ENCODE data around the gene IFITM2. TPM values are rescaled to one million over a fixed set of nuclear protein-coding genes. Genes with fewer than 3 reads are reported as not detected.

IFITM2 gene
- total and polyA plus RNA-seq, 2 of the 13 experiments (the other 11 are each of a cell fraction or from before 2014, with no cell fraction given) = 13.8 to 267 TPM

GRCh38 chr11:353179-353873, 45.7 kb downstream of the IFITM2 start (continued):
- TF ChIP-seq CBX5 (CRISPR knock-in tag; IDR thresholded peaks at IDR 0.05; ENCODE audit: borderline replicate concordance) (peak; percentile 60; the same call in 1 of the 2 replicates), MAFF (IDR thresholded peaks at IDR 0.05; ENCODE audit: low read depth, low read length) (0 out of 2 replicates have a peak, but pooled peaks have one; percentile 3), ZNF747 (CRISPR knock-in tag; IDR thresholded peaks at IDR 0.05; ENCODE audit: borderline replicate concordance) (0 out of 2 replicates have a peak, but pooled peaks have one; percentile 39), U2AF2 (IDR thresholded peaks at IDR 0.05; ENCODE audit: low read depth, low read length) (no peak), ZNF10 (CRISPR knock-in tag; IDR thresholded peaks at IDR 0.05; ENCODE audit: borderline replicate concordance, low read depth) (no peak), HIC2 (CRISPR knock-in tag; IDR thresholded peaks at IDR 0.05; ENCODE audit: low read depth) (0 out of 2 replicates have a peak, but pooled peaks have one; percentile 16), IRX3 (CRISPR knock-in tag; IDR thresholded peaks at IDR 0.05; ENCODE audit: borderline replicate concordance, low read depth) (no peak), RORA (CRISPR knock-in tag; IDR thresholded peaks at IDR 0.05) (no peak), MXD4 (CRISPR knock-in tag; IDR thresholded peaks at IDR 0.05) (peak; percentile 46; the same call in 1 of the 2 replicates), RARA (CRISPR knock-in tag; IDR thresholded peaks at IDR 0.05) (peak; percentile 81), ZNF615 (CRISPR knock-in tag; IDR thresholded peaks at IDR 0.05; ENCODE audit: borderline replicate concordance) (peak; percentile 83; the same call in 1 of the 2 replicates), TFDP1 (CRISPR knock-in tag; IDR thresholded peaks at IDR 0.05; ENCODE audit: borderline replicate concordance) (peak; percentile 64; the same call in 1 of the 2 replicates), ZUFSP (CRISPR knock-in tag; IDR thresholded peaks at IDR 0.05; ENCODE audit: borderline replicate concordance) (no peak), ZMYM4 (CRISPR knock-in tag; IDR thresholded peaks at IDR 0.05) (0 out of 2 replicates have a peak, but pooled peaks have one; percentile 52), EEA1 (CRISPR knock-in tag; IDR thresholded peaks at IDR 0.05; ENCODE audit: borderline replicate concordance) (no peak), ZNF496 (CRISPR knock-in tag; IDR thresholded peaks at IDR 0.05; ENCODE audit: insufficient replicate concordance) (no peak), RCOR2 (CRISPR knock-in tag; IDR thresholded peaks at IDR 0.05) (0 out of 2 replicates have a peak, but pooled peaks have one; percentile 21), ZNF746 (CRISPR knock-in tag; IDR thresholded peaks at IDR 0.05) (no peak; the same call in 1 of the 2 replicates), GZF1 (CRISPR knock-in tag; IDR thresholded peaks at IDR 0.05) (peak; percentile 96), ZNF710 (CRISPR knock-in tag; IDR thresholded peaks at IDR 0.05; ENCODE audit: borderline replicate concordance) (peak; percentile 52; the same call in 1 of the 2 replicates), ERF (CRISPR knock-in tag; IDR thresholded peaks at IDR 0.05) (peak; percentile 87), SKI (IDR thresholded peaks at IDR 0.05; ENCODE audit: partially characterized antibody) (peak; percentile 79), ZNF510 (CRISPR knock-in tag; IDR thresholded peaks at IDR 0.05; ENCODE audit: low read depth) (0 out of 2 replicates have a peak, but pooled peaks have one; percentile 17)

Measured in HepG2 (cell line).